HG03196 (cell line): ENCODE results near the gene RASGRF2.
"Not testable (repeated sequence)": the region's sequence is repeated elsewhere in the genome, so short reads cannot be mapped to it uniquely, and the experiment has no call there.

Experiments used
- ATAC-seq: cut with Tn5 transposase; IDR thresholded peaks from one replicate; pipeline ENCODE4 v1.9.1; 2021; ENCODE audit not compliant: unreplicated experiment

The RASGRF2 gene

GRCh38 chr5:81019748-81020147, 59.6 kb downstream of the RASGRF2 start:
- no peak for ATAC-seq

- ATAC-seq: no peak
These were observed 60.5 kb downstream of the RASGRF2 start for GRCh38 chr5:81020478-81021167.

- ATAC-seq: no peak
These were observed 61.3 kb downstream of the RASGRF2 start for GRCh38 chr5:81021486-81021885.

GRCh38 chr5:81021951-81022687, 62.0 kb downstream of the RASGRF2 start:
- no peak for ATAC-seq

GRCh38 chr5:81022688-81023084, 62.5 kb downstream of the RASGRF2 start:
- ATAC-seq: no peak

- ATAC-seq: no peak
These were observed 63.3 kb downstream of the RASGRF2 start for GRCh38 chr5:81023261-81023970.

GRCh38 chr5:81027481-81028058, 67.4 kb downstream of the RASGRF2 start:
- ATAC-seq: no peak

GRCh38 chr5:81028888-81029287, 68.7 kb downstream of the RASGRF2 start:
- not testable (repeated sequence) for ATAC-seq

GRCh38 chr5:81029736-81030135, 69.6 kb downstream of the RASGRF2 start:
- not testable (repeated sequence) for ATAC-seq

GRCh38 chr5:81030236-81031034, 70.3 kb downstream of the RASGRF2 start:
- ATAC-seq: not testable (repeated sequence)

- no peak for ATAC-seq
These were observed 75.4 kb downstream of the RASGRF2 start for GRCh38 chr5:81035522-81035921.

GRCh38 chr5:81038495-81038894, 78.3 kb downstream of the RASGRF2 start:
- ATAC-seq: no peak

- ATAC-seq: no peak
These were observed 84.7 kb downstream of the RASGRF2 start for GRCh38 chr5:81044868-81045267.

- ATAC-seq: no peak
These were observed 85.2 kb downstream of the RASGRF2 start for GRCh38 chr5:81045389-81045807.

- ATAC-seq: no peak
These were observed 85.9 kb downstream of the RASGRF2 start for GRCh38 chr5:81046041-81046440.

GRCh38 chr5:81052325-81052724, 92.2 kb downstream of the RASGRF2 start:
- no peak for ATAC-seq

GRCh38 chr5:81053282-81053681, 93.1 kb downstream of the RASGRF2 start:
- ATAC-seq: not testable (repeated sequence)

GRCh38 chr5:81058121-81058520, 98.0 kb downstream of the RASGRF2 start:
- no peak for ATAC-seq

- ATAC-seq: no peak
These were observed 105.3 kb downstream of the RASGRF2 start for GRCh38 chr5:81065492-81065891.

GRCh38 chr5:81066102-81066501, 105.9 kb downstream of the RASGRF2 start:
- no peak for ATAC-seq

- no peak for ATAC-seq
These were observed 107.2 kb downstream of the RASGRF2 start for GRCh38 chr5:81067406-81067805.
